PC-3 (cell line): ENCODE measurements around the gene EVI2A.

ENCODE experiments used
- EZH2 ChIP-seq: fragments of 300-600 bp; sonication (generic); IDR thresholded peaks from one replicate; pipeline ENCODE4 v1.6.1; 2017; ENCODE audit warnings: antibody characterized with exemption, mild to moderate bottlenecking, low read length; ENCODE audit not compliant: unreplicated experiment
- TF ChIP-seq, protein P1 (sequence below): fragments of 300-600 bp; sonication (generic); conservative IDR thresholded peaks from 2 replicates; pipeline ENCODE4 v1.5.1; 2017; ENCODE audit warnings: antibody characterized with exemption, low read depth, mild to moderate bottlenecking, low read length

DNA sequence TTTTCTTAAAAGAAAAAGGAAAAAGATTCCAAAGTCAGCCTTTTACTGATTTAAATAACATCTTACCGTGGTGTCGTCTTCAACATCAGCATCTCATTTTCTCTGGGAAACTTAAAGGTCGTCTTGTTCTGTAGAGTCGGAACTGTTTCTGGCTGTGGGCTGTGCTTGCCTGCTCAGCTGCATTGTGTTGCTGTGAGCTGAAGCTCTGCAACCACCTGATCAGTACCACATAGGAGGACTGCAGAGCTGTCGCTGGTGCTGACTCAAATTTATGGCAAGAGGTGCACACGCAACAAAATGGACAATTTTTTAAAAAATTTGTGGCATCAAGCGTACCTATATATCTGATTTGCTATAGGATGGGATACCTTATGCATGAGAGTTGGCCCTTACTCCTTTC lies 24.3 kb downstream of the EVI2A start, which contains the start of gene OMG:
- TF ChIP-seq, protein P1, sequence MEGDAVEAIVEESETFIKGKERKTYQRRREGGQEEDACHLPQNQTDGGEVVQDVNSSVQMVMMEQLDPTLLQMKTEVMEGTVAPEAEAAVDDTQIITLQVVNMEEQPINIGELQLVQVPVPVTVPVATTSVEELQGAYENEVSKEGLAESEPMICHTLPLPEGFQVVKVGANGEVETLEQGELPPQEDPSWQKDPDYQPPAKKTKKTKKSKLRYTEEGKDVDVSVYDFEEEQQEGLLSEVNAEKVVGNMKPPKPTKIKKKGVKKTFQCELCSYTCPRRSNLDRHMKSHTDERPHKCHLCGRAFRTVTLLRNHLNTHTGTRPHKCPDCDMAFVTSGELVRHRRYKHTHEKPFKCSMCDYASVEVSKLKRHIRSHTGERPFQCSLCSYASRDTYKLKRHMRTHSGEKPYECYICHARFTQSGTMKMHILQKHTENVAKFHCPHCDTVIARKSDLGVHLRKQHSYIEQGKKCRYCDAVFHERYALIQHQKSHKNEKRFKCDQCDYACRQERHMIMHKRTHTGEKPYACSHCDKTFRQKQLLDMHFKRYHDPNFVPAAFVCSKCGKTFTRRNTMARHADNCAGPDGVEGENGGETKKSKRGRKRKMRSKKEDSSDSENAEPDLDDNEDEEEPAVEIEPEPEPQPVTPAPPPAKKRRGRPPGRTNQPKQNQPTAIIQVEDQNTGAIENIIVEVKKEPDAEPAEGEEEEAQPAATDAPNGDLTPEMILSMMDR, result no peak
- no peak for TF ChIP-seq EZH2
